ENCODE data around the gene MDGA2. TPM values are rescaled to one million over a fixed set of nuclear protein-coding genes. Genes with fewer than 3 reads are reported as not detected.

MDGA2 gene
- total RNA-seq, 1 donor from 2014 or later = 1.3 TPM

DNA sequence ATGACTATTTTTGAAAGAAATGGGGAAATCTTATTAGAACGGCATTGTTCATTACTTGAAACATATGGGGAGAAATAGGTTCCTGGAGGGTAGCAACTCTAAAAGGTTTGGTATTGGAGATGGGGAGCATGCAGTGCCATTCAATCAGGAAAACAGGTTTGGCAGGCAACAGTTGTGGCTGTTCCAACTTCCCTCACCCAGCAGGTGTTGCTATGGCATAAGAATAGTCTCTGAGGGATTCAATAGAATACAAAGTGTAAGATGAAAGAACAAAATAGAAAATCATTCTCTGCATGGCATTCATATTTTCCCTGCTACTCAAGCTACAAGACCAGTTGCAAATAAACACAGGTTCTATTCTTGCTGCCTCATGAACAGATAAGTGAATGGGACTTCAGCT lies 630.6 kb downstream of the MDGA2 start:
- H3K4me1 Mint-ChIP-seq (ENCODE audit: unreplicated experiment) = no peaks in the 10 kb centered on the region
- TF ChIP-seq, protein P1, sequence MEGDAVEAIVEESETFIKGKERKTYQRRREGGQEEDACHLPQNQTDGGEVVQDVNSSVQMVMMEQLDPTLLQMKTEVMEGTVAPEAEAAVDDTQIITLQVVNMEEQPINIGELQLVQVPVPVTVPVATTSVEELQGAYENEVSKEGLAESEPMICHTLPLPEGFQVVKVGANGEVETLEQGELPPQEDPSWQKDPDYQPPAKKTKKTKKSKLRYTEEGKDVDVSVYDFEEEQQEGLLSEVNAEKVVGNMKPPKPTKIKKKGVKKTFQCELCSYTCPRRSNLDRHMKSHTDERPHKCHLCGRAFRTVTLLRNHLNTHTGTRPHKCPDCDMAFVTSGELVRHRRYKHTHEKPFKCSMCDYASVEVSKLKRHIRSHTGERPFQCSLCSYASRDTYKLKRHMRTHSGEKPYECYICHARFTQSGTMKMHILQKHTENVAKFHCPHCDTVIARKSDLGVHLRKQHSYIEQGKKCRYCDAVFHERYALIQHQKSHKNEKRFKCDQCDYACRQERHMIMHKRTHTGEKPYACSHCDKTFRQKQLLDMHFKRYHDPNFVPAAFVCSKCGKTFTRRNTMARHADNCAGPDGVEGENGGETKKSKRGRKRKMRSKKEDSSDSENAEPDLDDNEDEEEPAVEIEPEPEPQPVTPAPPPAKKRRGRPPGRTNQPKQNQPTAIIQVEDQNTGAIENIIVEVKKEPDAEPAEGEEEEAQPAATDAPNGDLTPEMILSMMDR (conservative IDR thresholded peaks at IDR 0.05) = peak; percentile 42
- H3K27me3 Mint-ChIP-seq = no peaks in the 10 kb centered on the region
- no peak overlapping the region for H3K27ac Mint-ChIP-seq
- no peak overlapping the region for H3K4me3 Mint-ChIP-seq
- H3K36me3 Mint-ChIP-seq = no peaks in the 10 kb centered on the region
- DNase-seq (ENCODE audit: extremely low spot score, unreplicated experiment) = no peak
- H3K9me3 Mint-ChIP-seq = no peaks in the 10 kb centered on the region

DNA sequence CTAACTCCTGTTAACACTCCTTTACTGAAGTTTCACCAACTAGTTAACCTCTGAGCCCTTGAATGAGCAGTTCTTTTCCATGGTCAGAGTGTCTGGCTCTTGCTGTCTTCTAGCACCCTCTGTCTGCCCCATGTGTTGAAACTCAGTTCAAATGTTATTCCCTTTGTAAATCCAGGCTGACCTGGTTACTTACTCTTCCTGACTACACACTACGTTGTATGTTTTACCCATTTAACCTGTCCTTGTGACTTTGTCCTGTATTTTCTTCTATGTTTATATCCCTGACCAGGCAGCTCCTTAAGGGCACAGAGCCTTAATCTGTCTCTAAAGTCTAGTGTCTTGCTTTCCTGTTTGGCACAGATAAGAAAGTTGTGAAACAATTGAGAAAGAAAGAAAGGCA lies 634.9 kb downstream of the MDGA2 start:
- H3K27me3 Mint-ChIP-seq = no peaks in the 10 kb centered on the region
- TF ChIP-seq, protein P1 (conservative IDR thresholded peaks at IDR 0.05) = peak; percentile 59
- no peak for DNase-seq (ENCODE audit: extremely low spot score, unreplicated experiment)
- H3K4me1 Mint-ChIP-seq (ENCODE audit: unreplicated experiment) = no peaks in the 10 kb centered on the region
- H3K4me3 Mint-ChIP-seq = no peak overlapping the region
- no peaks in the 10 kb centered on the region for H3K36me3 Mint-ChIP-seq
- no peak overlapping the region for H3K27ac Mint-ChIP-seq
- peaks cover 4% of the 10 kb centered on the region for H3K9me3 Mint-ChIP-seq

DNA sequence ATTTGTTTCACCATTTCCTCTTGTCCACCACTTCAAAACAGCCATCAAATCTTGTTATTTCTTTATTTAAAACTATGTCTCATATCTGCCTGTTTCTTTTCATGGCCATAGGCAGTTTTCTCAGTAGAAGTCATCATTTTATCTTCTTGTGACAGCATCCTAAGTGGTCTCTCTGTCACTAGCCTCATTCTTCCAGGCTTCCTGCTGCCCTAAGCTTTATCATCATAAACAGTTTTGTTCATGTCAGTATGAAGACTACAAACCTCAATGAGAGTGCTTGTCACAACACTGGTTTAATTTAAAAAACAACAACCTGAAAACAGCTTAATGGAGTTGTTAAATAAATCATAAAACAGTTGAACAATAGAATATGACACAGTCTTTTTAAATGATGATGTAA lies 636.1 kb downstream of the MDGA2 start:
- H3K36me3 Mint-ChIP-seq = no peaks in the 10 kb centered on the region
- H3K9me3 Mint-ChIP-seq = peaks cover 4% of the 10 kb centered on the region
- no peaks in the 10 kb centered on the region for H3K4me1 Mint-ChIP-seq (ENCODE audit: unreplicated experiment)
- no peak overlapping the region for H3K27ac Mint-ChIP-seq
- TF ChIP-seq, protein P1 (conservative IDR thresholded peaks at IDR 0.05) = no peak
- no peak overlapping the region for H3K4me3 Mint-ChIP-seq
- no peaks in the 10 kb centered on the region for H3K27me3 Mint-ChIP-seq
- no peak for DNase-seq (ENCODE audit: extremely low spot score, unreplicated experiment)

DNA sequence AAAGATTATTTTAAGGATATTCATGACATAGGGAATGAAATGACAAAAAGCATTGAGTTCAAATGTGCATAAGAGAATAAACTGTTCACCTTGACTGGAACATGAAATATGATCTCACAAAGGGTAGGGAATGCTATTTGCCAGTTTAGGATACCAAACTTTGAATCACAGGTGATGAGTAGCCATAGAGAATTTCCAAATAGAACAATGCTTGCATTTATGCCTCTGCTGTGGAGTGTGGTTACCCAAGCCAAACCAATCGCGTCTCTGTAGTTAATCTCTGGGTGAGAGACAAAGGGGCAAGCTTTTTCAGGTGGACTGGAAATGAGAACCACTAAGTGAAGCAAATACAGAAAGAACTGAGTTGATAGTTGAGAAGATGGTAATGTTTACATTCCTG lies 652.7 kb downstream of the MDGA2 start:
- TF ChIP-seq, protein P1 (conservative IDR thresholded peaks at IDR 0.05) = no peak
- no peak for DNase-seq (ENCODE audit: extremely low spot score, unreplicated experiment)
- H3K9me3 Mint-ChIP-seq = no peaks in the 10 kb centered on the region
- no peak overlapping the region for H3K4me3 Mint-ChIP-seq
- H3K27ac Mint-ChIP-seq = no peak overlapping the region
- H3K4me1 Mint-ChIP-seq (ENCODE audit: unreplicated experiment) = no peaks in the 10 kb centered on the region
- H3K36me3 Mint-ChIP-seq = no peaks in the 10 kb centered on the region
- H3K27me3 Mint-ChIP-seq = no peaks in the 10 kb centered on the region

DNA sequence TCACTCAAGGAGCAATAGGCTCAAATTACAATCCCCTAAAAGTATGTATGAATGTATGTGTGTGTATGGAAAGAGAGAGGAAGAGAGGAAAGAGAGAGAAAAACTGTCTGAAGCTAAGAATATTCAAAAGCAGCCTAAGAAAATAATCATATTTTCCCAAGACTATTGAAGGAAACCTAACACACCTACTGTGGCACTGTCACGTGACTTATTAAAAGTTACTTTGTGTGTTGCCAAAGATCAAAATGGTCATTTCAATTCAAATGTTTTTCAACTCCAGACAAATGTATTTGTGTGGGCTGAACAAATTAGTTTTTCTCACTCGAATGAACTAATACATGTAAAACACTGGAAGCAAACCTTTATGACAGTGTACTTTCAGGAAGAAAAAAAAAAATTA lies 654.9 kb downstream of the MDGA2 start:
- H3K9me3 Mint-ChIP-seq = no peaks in the 10 kb centered on the region
- no peaks in the 10 kb centered on the region for H3K36me3 Mint-ChIP-seq
- no peaks in the 10 kb centered on the region for H3K27me3 Mint-ChIP-seq
- no peak overlapping the region for H3K27ac Mint-ChIP-seq
- no peak overlapping the region for H3K4me3 Mint-ChIP-seq
- no peak for DNase-seq (ENCODE audit: extremely low spot score, unreplicated experiment)
- no peaks in the 10 kb centered on the region for H3K4me1 Mint-ChIP-seq (ENCODE audit: unreplicated experiment)
- TF ChIP-seq, protein P1 (conservative IDR thresholded peaks at IDR 0.05) = no peak
